Stimulated activated CD4-positive, alpha-beta T cell treated with anti-CD3 and anti-CD28 coated beads, Interleukin-12 subunit alpha, Interleukin-12 subunit beta, amount 100 ng/mL, for 4 hours (primary cell): ENCODE measurements around the gene HEBP2.
"Not testable (repeated sequence)": the region's sequence is repeated elsewhere in the genome, so short reads cannot be mapped to it uniquely, and the experiment has no call there.

Source experiments
- DNase-seq: peaks from one replicate; pipeline ENCODE4 v3.0.0-alpha.2; 2020

The HEBP2 gene

GRCh38 chr6:138424004-138424904, 20.2 kb downstream of the HEBP2 start:
- no peak for DNase-seq

- DNase-seq = not testable (repeated sequence)
These were observed 21.2 kb downstream of the HEBP2 start for GRCh38 chr6:138425256-138425655.

- no peak for DNase-seq
These were observed 22.6 kb downstream of the HEBP2 start for GRCh38 chr6:138426500-138427123.

GRCh38 chr6:138427701-138428100, 23.7 kb downstream of the HEBP2 start:
- DNase-seq = no peak

GRCh38 chr6:138428944-138429598, 25.0 kb downstream of the HEBP2 start:
- DNase-seq = no peak

GRCh38 chr6:138429761-138430160, 25.7 kb downstream of the HEBP2 start:
- DNase-seq = no peak

GRCh38 chr6:138430361-138431145, 26.5 kb downstream of the HEBP2 start:
- DNase-seq = no peak

GRCh38 chr6:138431256-138432062, 27.4 kb downstream of the HEBP2 start:
- DNase-seq = no peak

- no peak for DNase-seq
These were observed 28.0 kb downstream of the HEBP2 start for GRCh38 chr6:138432063-138432356.

- DNase-seq = no peak
These were observed 30.1 kb downstream of the HEBP2 start for GRCh38 chr6:138434096-138434495.

- DNase-seq = no peak
These were observed 30.9 kb downstream of the HEBP2 start for GRCh38 chr6:138434925-138435324.

GRCh38 chr6:138439546-138439945, 35.5 kb downstream of the HEBP2 start:
- DNase-seq = no peak

GRCh38 chr6:138440296-138440695, 36.3 kb downstream of the HEBP2 start:
- no peak for DNase-seq

- no peak for DNase-seq
These were observed 36.8 kb downstream of the HEBP2 start for GRCh38 chr6:138440758-138441357.

- DNase-seq = no peak
These were observed 37.9 kb downstream of the HEBP2 start for GRCh38 chr6:138441965-138442364.

- no peak for DNase-seq
These were observed 38.6 kb downstream of the HEBP2 start for GRCh38 chr6:138442663-138443062.

GRCh38 chr6:138443979-138444378, 40.0 kb downstream of the HEBP2 start:
- no peak for DNase-seq

- DNase-seq = no peak
These were observed 42.8 kb downstream of the HEBP2 start for GRCh38 chr6:138446821-138447220.

- no peak for DNase-seq
These were observed 46.4 kb downstream of the HEBP2 start for GRCh38 chr6:138450445-138450844.

- no peak for DNase-seq
These were observed 47.0 kb downstream of the HEBP2 start for GRCh38 chr6:138451043-138451442.

- peak; percentile 38 for DNase-seq
These were observed 51.1 kb downstream of the HEBP2 start for GRCh38 chr6:138454981-138455706.
